ENCODE results near the gene GPT2.

The GPT2 gene

GRCh38 chr16:46948548-46949166 lies 64.5 kb downstream of the GPT2 start:
- TF ChIP-seq, protein P1, sequence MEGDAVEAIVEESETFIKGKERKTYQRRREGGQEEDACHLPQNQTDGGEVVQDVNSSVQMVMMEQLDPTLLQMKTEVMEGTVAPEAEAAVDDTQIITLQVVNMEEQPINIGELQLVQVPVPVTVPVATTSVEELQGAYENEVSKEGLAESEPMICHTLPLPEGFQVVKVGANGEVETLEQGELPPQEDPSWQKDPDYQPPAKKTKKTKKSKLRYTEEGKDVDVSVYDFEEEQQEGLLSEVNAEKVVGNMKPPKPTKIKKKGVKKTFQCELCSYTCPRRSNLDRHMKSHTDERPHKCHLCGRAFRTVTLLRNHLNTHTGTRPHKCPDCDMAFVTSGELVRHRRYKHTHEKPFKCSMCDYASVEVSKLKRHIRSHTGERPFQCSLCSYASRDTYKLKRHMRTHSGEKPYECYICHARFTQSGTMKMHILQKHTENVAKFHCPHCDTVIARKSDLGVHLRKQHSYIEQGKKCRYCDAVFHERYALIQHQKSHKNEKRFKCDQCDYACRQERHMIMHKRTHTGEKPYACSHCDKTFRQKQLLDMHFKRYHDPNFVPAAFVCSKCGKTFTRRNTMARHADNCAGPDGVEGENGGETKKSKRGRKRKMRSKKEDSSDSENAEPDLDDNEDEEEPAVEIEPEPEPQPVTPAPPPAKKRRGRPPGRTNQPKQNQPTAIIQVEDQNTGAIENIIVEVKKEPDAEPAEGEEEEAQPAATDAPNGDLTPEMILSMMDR (IDR thresholded peaks at IDR 0.05; ENCODE audit: control extremely low read depth, extremely low read depth, low read depth, missing control alignments) = no peak
- ChIA-PET POLR2A (interaction anchor here (0.5 to 0.9 kb wide), 3 partner anchors 27 to 103 kb away, joined by 3 read pairs; no protein-coding TSS in a partner anchor), CTCF (interaction anchor here (0.7 to 2.8 kb wide), 28 partner anchors 8 to 1675 kb away, joined by 3 to 17 read pairs (median 5); partner anchors contain the start of genes DNAJA2 and NETO2)
- no peak for DNase-seq (ENCODE audit: extremely low spot score)

DNA sequence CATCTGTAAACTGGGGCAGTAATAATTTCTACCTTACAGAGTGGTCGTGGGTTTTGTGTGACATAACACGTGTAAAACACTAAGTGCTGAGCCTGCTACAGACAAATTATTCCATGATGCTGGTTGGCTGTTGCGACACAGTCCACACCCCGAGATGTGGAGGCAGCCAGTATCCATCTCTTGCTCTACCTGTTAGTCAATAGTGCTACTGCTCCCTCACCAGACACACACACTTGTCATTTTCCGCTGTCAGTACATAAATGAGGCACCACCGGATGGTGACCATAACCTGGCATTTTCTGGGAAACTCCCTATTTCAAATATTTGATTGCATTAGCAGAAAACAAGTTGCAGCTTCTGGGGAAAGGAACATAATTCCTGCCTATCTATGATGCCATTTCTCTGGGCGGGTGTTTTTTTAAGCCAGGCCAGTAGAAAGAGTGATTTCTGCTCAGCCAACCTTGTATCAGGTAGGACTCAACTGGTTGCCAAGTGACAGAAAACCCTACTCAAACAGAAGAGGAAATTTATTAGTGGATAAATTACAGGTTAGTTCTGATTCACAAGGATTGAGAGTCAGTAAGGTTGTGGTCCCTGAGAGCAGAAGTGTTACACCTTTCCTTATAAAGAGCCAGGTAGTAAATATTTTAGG lies 65.2 kb downstream of the GPT2 start:
- ChIA-PET POLR2A (interaction anchor here (0.5 to 0.9 kb wide), 2 partner anchors 89 to 102 kb away, joined by 3 read pairs; no protein-coding TSS in a partner anchor), CTCF (interaction anchor here (1.0 to 3.3 kb wide), 16 partner anchors 9 to 1674 kb away, joined by 3 to 17 read pairs (median 6); no protein-coding TSS in a partner anchor)
- DNase-seq (ENCODE audit: extremely low spot score) = no peak
- TF ChIP-seq, protein P1 (IDR thresholded peaks at IDR 0.05; ENCODE audit: control extremely low read depth, extremely low read depth, low read depth, missing control alignments) = no peak

DNA sequence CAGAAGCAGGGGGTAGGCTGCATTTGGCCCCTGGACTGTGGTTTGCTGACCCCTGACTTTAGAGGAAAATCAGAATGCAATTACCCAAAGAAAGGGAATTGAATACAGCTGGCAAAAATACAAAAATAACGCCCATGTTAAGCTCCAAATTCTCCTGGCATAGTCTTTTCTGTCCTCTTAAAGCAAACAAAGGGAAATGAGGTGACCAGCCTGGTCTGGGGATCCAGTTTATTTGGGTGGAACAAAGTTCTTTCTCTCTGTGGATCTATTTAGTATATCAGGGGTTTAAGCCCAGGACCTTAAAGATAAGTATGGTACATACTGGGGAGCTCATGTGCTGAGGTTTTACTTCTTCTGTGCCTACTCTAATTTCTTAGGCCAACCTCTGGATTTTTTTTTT lies 65.8 kb downstream of the GPT2 start:
- CTCF ChIA-PET = interaction anchor here (1.2 to 3.3 kb wide), 5 partner anchors 9 to 1215 kb away, joined by 3 to 15 read pairs (median 12); partner anchors contain the start of gene NETO2

GRCh38 chr16:46954562-46954961 lies 70.4 kb downstream of the GPT2 start:
- DNase-seq (ENCODE audit: extremely low spot score) = no peak
- ChIA-PET POLR2A (no interaction called here), CTCF (interaction anchor here (1.5 kb wide), 1 partner anchor 13 kb away, joined by 3 read pairs; no protein-coding TSS in a partner anchor)
- TF ChIP-seq, protein P1 (IDR thresholded peaks at IDR 0.05; ENCODE audit: control extremely low read depth, extremely low read depth, low read depth, missing control alignments) = no peak

More for the DNA sequence above, 65.8 kb downstream of the GPT2 start:
- TF ChIP-seq, protein P1 (IDR thresholded peaks at IDR 0.05; ENCODE audit: control extremely low read depth, extremely low read depth, low read depth, missing control alignments) = no peak
- POLR2A ChIA-PET = no interaction called here
- no peak for DNase-seq (ENCODE audit: extremely low spot score)

GRCh38 chr16:46961373-46962353 lies 77.5 kb downstream of the GPT2 start:
- DNase-seq (ENCODE audit: extremely low spot score) = no peak
- CTCF ChIA-PET = interaction anchor here (0.9 to 3.9 kb wide), 8 partner anchors 12 to 288 kb away, joined by 3 to 21 read pairs (median 8); partner anchors contain the start of genes DNAJA2 and NETO2
- TF ChIP-seq, protein P1 (IDR thresholded peaks at IDR 0.05; ENCODE audit: control extremely low read depth, extremely low read depth, low read depth, missing control alignments) = no peak
- POLR2A ChIA-PET = no interaction called here
